Inflammatory macrophage treated with lipopolysaccharide for 1 hour (primary cell): ENCODE measurements around the gene TANK.
"Not testable (repeated sequence)": the region's sequence is repeated elsewhere in the genome, so short reads cannot be mapped to it uniquely, and the experiment has no call there.

ENCODE experiments used
- DNase-seq, 2 donors: peaks; one replicate each; pipeline ENCODE4 v3.0.0-alpha.2; 2020 to 2022

TANK gene, protein sequence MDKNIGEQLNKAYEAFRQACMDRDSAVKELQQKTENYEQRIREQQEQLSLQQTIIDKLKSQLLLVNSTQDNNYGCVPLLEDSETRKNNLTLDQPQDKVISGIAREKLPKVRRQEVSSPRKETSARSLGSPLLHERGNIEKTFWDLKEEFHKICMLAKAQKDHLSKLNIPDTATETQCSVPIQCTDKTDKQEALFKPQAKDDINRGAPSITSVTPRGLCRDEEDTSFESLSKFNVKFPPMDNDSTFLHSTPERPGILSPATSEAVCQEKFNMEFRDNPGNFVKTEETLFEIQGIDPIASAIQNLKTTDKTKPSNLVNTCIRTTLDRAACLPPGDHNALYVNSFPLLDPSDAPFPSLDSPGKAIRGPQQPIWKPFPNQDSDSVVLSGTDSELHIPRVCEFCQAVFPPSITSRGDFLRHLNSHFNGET

GRCh38 chr2:161160226-161161073 is at the start of gene TANK:
TSS of gene TANK (plus strand) at chr2:161160428. CDS start at chr2:161179663, 19,235 bp downstream.
- DNase-seq: peak; percentile 97 to 98

DNA sequence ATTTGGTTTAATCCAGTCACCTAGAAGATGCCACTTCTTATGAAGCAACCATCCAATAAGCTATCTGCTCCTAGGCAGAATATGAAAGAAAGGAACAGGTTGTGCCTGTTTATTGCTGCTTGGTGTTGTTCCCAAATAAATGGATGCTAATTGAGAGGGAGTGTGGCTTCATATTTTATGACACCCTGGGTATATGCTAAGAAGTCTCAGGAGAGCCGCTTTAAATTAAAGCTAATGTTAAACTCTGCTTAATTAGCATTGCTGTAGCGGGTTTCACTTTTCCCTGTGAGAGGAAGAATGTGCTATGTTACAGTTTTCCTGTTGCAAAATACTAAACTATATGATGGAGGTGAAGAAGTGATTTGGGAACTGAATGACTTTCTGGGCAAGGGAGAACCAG is 48.7 kb upstream of the TANK start:
- DNase-seq: no peak

DNA sequence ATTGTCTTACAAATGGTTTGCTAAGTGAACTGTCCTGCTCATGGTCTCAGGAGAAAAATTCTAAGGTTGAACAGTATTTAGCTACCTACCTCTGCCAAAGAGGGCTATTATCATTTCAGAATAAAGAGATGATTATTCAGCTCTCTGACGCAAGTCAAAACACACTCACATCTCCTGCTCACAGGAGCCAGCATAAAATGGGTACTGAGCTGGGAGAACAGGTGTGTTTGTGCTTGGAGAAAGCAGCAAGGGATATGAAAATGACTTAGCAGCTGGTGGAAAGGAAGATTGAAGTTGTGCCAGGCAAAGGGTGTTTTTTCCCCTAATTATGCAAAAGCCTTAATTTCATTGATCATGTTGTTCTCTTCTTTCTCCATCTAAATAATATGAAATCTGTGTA is 47.3 kb upstream of the TANK start:
- DNase-seq: no peak

GRCh38 chr2:161113693-161114575 is 46.3 kb upstream of the TANK start:
- DNase-seq: no peak

DNA sequence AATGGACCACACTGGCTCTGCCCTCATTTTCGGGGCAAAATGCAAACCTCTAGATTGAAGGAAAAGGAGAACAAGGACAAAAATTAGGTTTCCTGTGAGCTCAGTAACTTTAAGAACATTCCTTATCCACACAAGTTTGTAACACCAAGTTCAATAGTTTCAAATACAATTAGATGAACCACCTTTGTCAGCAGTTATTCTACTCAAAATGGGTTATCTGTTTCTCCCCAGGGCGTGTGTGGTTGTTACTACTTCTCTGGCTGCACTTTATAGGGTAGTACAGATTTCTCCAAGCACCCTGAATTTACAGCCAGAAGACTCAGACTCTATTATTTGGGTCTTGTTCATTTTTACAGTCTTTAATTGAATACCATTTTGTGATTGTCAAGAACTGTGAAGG is 45.0 kb upstream of the TANK start:
- DNase-seq: no peak

DNA sequence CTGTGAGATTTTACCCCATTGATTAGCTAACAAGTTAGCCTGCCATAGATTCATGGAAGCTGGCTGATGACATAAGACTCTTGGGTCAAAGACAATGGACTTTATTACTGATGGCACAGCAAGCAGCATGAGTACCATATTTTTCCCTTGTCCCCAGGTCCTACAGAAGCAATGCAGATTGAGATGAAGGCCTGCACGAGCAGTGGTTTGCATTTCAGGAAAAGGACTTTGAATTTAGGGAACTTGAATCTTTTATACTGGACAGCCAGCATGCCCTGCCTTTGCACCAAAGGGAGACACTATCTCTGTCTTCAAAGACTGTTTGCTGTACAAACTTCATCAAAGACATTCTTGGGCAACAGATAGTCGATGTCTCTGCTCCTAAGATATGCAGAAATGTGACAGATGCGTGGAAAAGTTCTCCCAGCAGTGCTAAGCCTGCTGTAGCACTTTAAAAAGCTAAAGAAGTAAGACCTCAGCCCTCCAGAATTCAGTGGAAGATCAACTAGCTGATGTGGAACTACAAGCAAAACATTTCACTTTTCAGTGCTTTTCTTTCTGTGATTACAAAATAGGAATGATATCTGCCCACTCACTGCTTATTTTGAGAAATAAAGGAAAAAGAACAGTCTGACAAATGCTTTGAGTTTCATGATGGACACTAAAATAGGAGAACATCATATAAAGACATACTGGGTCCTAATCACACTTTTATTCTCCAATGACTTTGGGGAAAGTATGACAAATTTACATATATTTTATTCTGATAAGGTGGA is 44.4 kb upstream of the TANK start:
- DNase-seq: peak; percentile 75 to 77

GRCh38 chr2:161116509-161116908 is 43.7 kb upstream of the TANK start:
- DNase-seq: no peak

- DNase-seq: no peak
These were observed 42.7 kb upstream of the TANK start for GRCh38 chr2:161117506-161117905.

GRCh38 chr2:161118722-161119121 is 41.5 kb upstream of the TANK start:
- no peak for DNase-seq

DNA sequence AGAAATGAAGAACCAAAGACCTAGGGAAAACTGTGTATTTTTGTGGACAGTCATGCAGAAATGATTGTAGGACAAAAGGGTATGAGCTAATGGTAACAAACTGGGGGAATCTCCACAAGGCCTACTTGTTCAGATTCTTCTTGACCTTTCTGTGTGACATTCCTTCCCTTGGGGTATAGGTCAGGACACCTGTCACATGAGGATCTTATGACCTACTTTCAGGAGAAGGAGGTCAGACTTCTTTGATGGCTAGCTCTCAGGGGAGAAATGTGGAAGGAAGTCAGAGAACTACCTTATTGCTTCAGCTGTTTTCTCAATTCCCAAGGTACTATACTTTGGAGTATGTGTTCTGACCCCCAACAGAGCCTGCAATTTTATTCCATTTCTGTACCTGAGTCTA is 40.7 kb upstream of the TANK start:
- peak in 1 of 2 donors; percentile 29 for DNase-seq

DNA sequence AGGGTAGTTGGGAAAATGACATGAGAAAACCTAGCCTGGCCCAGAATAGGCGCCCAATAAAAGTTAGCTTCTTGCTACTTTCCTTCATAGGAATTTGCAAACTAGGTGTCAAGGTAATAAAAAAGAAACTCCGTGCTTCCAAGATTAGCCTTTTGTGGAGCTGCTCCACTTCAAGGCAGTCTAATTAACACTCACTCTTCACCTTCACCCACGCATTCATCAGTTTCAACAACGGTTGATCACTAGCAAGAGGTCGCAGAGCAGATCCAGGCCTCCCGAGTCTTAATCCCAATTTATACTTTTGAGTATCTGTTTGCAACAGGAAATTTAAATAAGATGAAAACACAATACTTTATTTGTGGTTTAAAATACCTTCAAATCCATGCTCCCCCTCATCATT is 39.5 kb upstream of the TANK start:
- no peak for DNase-seq

- DNase-seq: no peak
These were observed 38.6 kb upstream of the TANK start for GRCh38 chr2:161121622-161122021.

DNA sequence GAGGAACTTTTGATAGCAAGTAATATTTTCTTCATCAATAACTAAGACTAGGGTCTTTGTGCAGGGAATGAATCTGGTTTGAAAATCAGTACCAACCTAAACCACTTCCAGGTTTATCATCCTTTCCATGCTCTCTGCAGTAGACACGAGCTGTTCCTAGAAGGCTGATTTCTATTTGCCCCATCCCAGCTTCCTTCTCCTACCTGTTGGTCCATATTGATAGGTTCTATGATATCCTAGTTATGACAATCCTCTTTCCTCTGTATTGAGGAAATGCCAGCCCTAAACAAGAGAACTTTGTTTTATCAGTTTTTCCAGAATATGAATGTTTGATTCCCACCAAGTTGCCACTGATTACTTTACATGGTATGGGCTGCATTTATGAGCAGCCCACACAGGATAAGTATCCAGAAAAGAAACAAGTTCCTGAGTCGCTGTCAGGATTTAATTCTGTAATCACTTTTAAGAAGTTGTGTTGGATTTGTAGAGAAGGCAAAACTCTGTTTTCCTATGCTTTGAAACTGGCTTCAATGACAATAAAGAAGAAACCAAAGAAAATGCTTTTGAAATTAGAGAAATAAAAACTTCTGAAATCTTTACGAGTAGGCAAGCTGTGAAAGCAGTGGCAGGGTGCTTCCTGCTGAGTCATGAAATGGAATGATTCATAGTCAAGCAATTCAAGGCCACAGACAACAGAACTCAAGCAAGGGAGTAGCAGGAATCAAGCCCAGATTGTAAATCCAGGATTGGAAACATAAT is 37.3 kb upstream of the TANK start:
- DNase-seq: peak; percentile 65 to 79

DNA sequence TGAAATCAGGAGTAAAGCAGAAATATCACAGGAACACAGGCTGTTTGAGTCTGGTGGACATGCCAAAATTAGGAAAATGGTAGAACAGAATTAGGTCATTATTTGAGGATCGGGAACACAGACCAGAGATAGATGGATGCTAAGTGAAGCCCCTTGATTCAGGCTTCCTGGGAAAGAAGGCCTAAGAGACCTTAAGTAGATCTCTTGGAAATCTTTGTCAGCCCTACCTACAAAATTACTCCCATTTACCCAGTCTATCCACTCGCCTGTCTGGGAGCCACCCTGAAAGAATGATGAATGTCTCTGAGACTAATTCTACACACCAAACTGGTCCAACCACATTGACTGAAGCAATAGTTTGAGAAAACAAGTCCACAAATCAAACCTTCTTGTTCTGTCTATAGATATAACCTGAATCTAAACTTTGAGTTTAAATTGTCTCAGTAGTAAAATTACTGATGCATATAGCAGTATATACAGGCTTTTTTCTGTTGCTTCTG is 36.6 kb upstream of the TANK start:
- DNase-seq: no peak

DNA sequence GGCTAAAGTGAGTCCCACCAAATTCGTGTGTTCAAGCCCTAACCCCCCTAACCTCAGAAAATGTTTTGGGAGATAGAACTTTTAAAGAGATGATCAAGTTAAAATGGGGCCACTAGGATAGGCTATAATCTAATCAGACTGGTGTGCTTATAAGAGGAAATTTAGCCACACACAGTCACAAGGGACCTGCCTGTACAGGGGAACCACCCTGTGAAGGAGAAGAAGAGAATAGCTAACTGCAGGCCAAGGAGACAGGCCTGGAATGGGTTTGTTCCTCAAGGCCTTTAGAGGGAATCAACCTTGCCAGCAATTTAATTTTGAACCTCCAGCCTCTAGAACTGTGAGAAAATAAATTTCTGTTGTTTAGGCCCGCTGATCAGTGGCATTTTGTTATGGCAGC is 36.0 kb upstream of the TANK start:
- peak; percentile 55 to 70 for DNase-seq

GRCh38 chr2:161128885-161129284 is 31.3 kb upstream of the TANK start:
- DNase-seq: no peak

GRCh38 chr2:161130354-161130753 is 29.9 kb upstream of the TANK start:
- DNase-seq: no peak

GRCh38 chr2:161131074-161131680 is 29.1 kb upstream of the TANK start:
- no peak for DNase-seq

- peak in 1 of 2 donors; percentile 33 for DNase-seq
These were observed 28.4 kb upstream of the TANK start for GRCh38 chr2:161131804-161132203.

GRCh38 chr2:161132384-161132783 is 27.8 kb upstream of the TANK start:
- DNase-seq: not testable (repeated sequence)

DNA sequence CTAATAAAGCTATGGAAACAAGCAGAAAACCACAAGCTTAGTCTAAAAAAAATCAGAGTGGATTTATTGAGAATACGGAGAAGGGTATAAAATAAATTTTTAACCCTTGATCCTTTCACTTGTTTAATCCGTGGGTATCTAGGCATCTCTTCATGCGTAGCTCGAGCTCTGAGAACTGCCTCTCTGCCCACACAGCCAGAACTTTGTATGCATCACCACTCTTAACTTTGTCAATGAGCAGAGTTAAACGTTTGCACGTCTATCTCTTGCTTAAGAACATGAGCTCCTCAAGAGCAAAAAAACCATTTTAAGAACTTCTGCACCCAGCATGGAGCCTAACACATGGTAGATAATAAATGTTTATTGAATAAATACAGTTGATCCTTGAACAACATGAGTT is 26.9 kb upstream of the TANK start:
- DNase-seq: no peak
